Naive thymus-derived CD4-positive, alpha-beta T cell (primary cell): ENCODE results near the gene VPS50. TPM values are rescaled to one million over a fixed set of nuclear protein-coding genes. Genes with fewer than 3 reads are reported as not detected.

Experiments used
- ATAC-seq: fragments of 150-1000 bp; cut with Tn5 transposase; 2 replicates; pipeline ENCODE4 v1.10.0; 2021; ENCODE audit warnings: mild to moderate bottlenecking, moderate library complexity
- CTCF ChIA-PET: fragments of 350-600 bp; sonication (Branson Sonifier 250); formaldehyde crosslinking; loops from one replicate; lab custom pipeline; 2021; ENCODE audit warnings: antibody characterized with exemption; lab: Charles Lee
- POLR2A ChIA-PET: fragments of 350-600 bp; sonication (Branson Sonifier 250); formaldehyde crosslinking; loops from one replicate; lab custom pipeline; 2021; ENCODE audit warnings: antibody characterized with exemption, inconsistent platforms; lab: Charles Lee
- DNase-seq, 9 donors: peaks; one replicate each; pipeline versions ENCODE4 v3.0.0 to v3.0.0-alpha.2; 2020 to 2022; ENCODE audit warnings: mixed read lengths in 1 of 9
- H3K27ac ChIP-seq: one replicate; pipeline ENCODE4 v1.7.0; 2013; ENCODE audit warnings: mild to moderate bottlenecking, low read depth, low read length, moderate library complexity
- H3K27me3 ChIP-seq, 2 donors: one replicate each; pipeline ENCODE4 v1.7.0; 2013; ENCODE audit warnings: low read length in 2 of 2, mild to moderate bottlenecking in 2 of 2, moderate library complexity in 2 of 2; ENCODE audit not compliant: control insufficient read depth in 2 of 2, insufficient read depth in 2 of 2
- H3K36me3 ChIP-seq, 3 experiments: 1 replicate in 2 of 3; 2 replicates in 1 of 3; pipeline ENCODE4 v1.7.0; 2013; ENCODE audit warnings: low read length in 3 of 3, mild to moderate bottlenecking in 3 of 3, moderate library complexity in 1 of 3; ENCODE audit not compliant: insufficient read depth in 3 of 3, control insufficient read depth in 2 of 3
- H3K4me1 ChIP-seq, 2 donors: one replicate each; pipeline ENCODE4 v1.7.0; 2013; ENCODE audit warnings: low read length in 2 of 2, mild to moderate bottlenecking in 2 of 2, moderate library complexity in 1 of 2; ENCODE audit not compliant: control insufficient read depth in 2 of 2, insufficient read depth in 2 of 2
- H3K4me3 ChIP-seq: 2 replicates; pipeline ENCODE4 v1.7.0; 2013; ENCODE audit warnings: mild to moderate bottlenecking, low read length
- H3K9me3 ChIP-seq, 3 experiments: 1 replicate in 2 of 3; 2 replicates in 1 of 3; pipeline ENCODE4 v1.7.0; 2013; ENCODE audit warnings: low read length in 3 of 3; ENCODE audit not compliant: control insufficient read depth in 2 of 3
- H3K27ac Mint-ChIP-seq, 9 donors: one replicate each; pipeline ENCODE4 v1.8.0; 2020 to 2022; ENCODE audit warnings: mixed read lengths in 9 of 9, mild to moderate bottlenecking in 8 of 9, moderate library complexity in 5 of 9, inconsistent platforms in 2 of 9
- H3K27me3 Mint-ChIP-seq, 5 donors: one replicate each; pipeline ENCODE4 v1.8.0; 2021 to 2022; ENCODE audit warnings: mixed read lengths in 5 of 5, mild to moderate bottlenecking in 1 of 5
- H3K36me3 Mint-ChIP-seq, 5 donors: one replicate each; pipeline ENCODE4 v1.8.0; 2020 to 2022; ENCODE audit warnings: mixed read lengths in 5 of 5, mild to moderate bottlenecking in 3 of 5, inconsistent platforms in 1 of 5
- H3K4me1 Mint-ChIP-seq, 7 donors: one replicate each; pipeline ENCODE4 v1.8.0; 2020 to 2022; ENCODE audit warnings: mixed read lengths in 7 of 7, mild to moderate bottlenecking in 3 of 7, inconsistent platforms in 1 of 7
- H3K4me3 Mint-ChIP-seq, 10 donors: one replicate each; pipeline ENCODE4 v1.8.0; 2020 to 2022; ENCODE audit warnings: mild to moderate bottlenecking in 10 of 10, mixed read lengths in 10 of 10, moderate library complexity in 6 of 10, inconsistent platforms in 2 of 10
- H3K9me3 Mint-ChIP-seq, 11 donors: one replicate each; pipeline ENCODE4 v1.8.0; 2020 to 2022; ENCODE audit warnings: mixed read lengths in 11 of 11, mild to moderate bottlenecking in 4 of 11, inconsistent platforms in 1 of 11, moderate library complexity in 1 of 11
- intact Hi-C, 2 donors: fragments of 100-400 bp; cut with micrococcal nuclease; formaldehyde crosslinking; loops; one replicate each; pipeline ENCODE4 v1.15.1; 2023
- polyA plus RNA-seq, 2 donors: library from polyadenylated mRNA; unstranded; fragments of 300-500 nt; fragmentation: Illumina TruSeq; gene quantifications; one replicate each; pipeline ENCODE4 v1.2.3, GENCODE V29; 2021
- total RNA-seq, 6 experiments: library from RNA in 5 of 6; stranded (reverse) in 5 of 6; gene quantifications; 1 replicate in 5 of 6; 2 replicates in 1 of 6; pipeline ENCODE4 v1.2.3 and lab custom pipeline; 2021 to 2026

The VPS50 gene
- total and polyA plus RNA-seq, 7 experiments from 2014 or later, result 15.3 to 44.2 (median 30.7) TPM

GRCh38 chr7:93359520-93360198, 127.5 kb downstream of the VPS50 start:
- POLR2A ChIA-PET, result no interaction called here
- Histone ChIP-seq H3K9me3 (no peaks in the 10 kb centered on the region), H3K36me3 (peaks cover 0 to 6% (median 0%) of the 10 kb centered on the region in 3 experiments), H3K4me3 (no peak overlapping the region), H3K27me3 (no peaks in the 10 kb centered on the region), H3K4me1 (no peaks in the 10 kb centered on the region), H3K27ac (no peak overlapping the region)
- Mint-ChIP-seq H3K4me3 (no peak overlapping the region), H3K4me1 (peaks cover 0 to 2% (median 0%) of the 10 kb centered on the region in 7 donors), H3K9me3 (no peaks in the 10 kb centered on the region), H3K27ac (no peak overlapping the region), H3K27me3 (no peaks in the 10 kb centered on the region), H3K36me3 (peaks cover 0 to 38% (median 17%) of the 10 kb centered on the region in 5 donors)
- intact Hi-C loops, result no loop called here
- CTCF ChIA-PET, result no interaction called here
- DNase-seq, result no peak
- ATAC-seq, result no peak

DNA sequence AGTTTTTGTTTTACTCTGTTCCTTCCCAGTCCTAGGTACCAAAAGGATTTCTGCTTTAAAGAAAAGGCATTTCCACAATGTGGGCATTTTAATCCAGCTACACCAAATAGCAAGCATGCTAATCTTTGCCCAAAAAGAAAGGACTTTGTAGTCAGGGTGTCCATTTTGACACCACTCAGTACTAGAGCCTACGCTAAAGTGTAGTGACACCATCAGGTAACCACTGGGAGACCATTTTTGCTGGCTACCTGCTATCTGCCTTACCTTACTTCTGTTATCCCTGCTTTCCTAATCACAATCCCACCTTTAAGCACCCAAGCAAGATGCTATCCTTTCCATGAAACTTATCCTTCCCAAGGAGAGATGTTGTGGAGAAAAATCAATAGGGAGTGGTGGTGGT, 129.7 kb downstream of the VPS50 start:
- no peak overlapping the region for H3K4me3 Mint-ChIP-seq
- DNase-seq (no peak), ATAC-seq (no peak)
- POLR2A ChIA-PET, result no interaction called here
- Histone ChIP-seq H3K4me3 (no peak overlapping the region), H3K36me3 (no peaks in the 10 kb centered on the region), H3K27ac (no peak overlapping the region), H3K27me3 (no peaks in the 10 kb centered on the region), H3K4me1 (no peaks in the 10 kb centered on the region), H3K9me3 (no peaks in the 10 kb centered on the region)
- no peaks in the 10 kb centered on the region for H3K27me3 Mint-ChIP-seq
- no peaks in the 10 kb centered on the region for H3K9me3 Mint-ChIP-seq
- CTCF ChIA-PET, result no interaction called here
- intact Hi-C loops, result no loop called here
- H3K27ac Mint-ChIP-seq, result peak overlapping the region in 1 of 9 donors; percentile 2
- H3K36me3 Mint-ChIP-seq, result peaks cover 0 to 23% (median 11%) of the 10 kb centered on the region in 5 donors
- H3K4me1 Mint-ChIP-seq, result peaks cover 0 to 2% (median 0%) of the 10 kb centered on the region in 7 donors

GRCh38 chr7:93364806-93365205, 132.6 kb downstream of the VPS50 start:
- no peak overlapping the region for H3K27ac Mint-ChIP-seq
- CTCF ChIA-PET, result interaction anchor here (0.6 kb wide), 2 partner anchors 13 to 667 kb away, joined by 3 to 4 read pairs; no protein-coding TSS in a partner anchor
- intact Hi-C loops, result no loop called here

GRCh38 chr7:93365341-93365740, 133.2 kb downstream of the VPS50 start:
- Mint-ChIP-seq H3K9me3 (peaks cover 0 to 11% (median 5%) of the 10 kb centered on the region in 11 donors), H3K4me1 (peaks cover 0 to 2% (median 0%) of the 10 kb centered on the region in 7 donors), H3K4me3 (no peak overlapping the region), H3K27ac (peak overlapping the region in 1 of 9 donors; percentile 7), H3K27me3 (peaks cover 0 to 15% (median 5%) of the 10 kb centered on the region in 5 donors), H3K36me3 (no peaks in the 10 kb centered on the region)
- no peaks in the 10 kb centered on the region for H3K36me3 ChIP-seq
- intact Hi-C loops, result no loop called here
- DNase-seq (no peak), ATAC-seq (no peak)
- H3K4me3 ChIP-seq, result no peak overlapping the region
- no peaks in the 10 kb centered on the region for H3K9me3 ChIP-seq
- H3K27me3 ChIP-seq, result no peaks in the 10 kb centered on the region
- ChIA-PET CTCF (interaction anchor here (0.6 kb wide), 1 partner anchor 667 kb away, joined by 4 read pairs; no protein-coding TSS in a partner anchor), POLR2A (interaction anchor here (0.7 to 0.9 kb wide), 2 partner anchors 28 to 138 kb away, joined by 5 to 11 read pairs; no protein-coding TSS in a partner anchor)
- H3K4me1 ChIP-seq, result no peaks in the 10 kb centered on the region
- no peak overlapping the region for H3K27ac ChIP-seq

More at GRCh38 chr7:93364806-93365205, 132.6 kb downstream of the VPS50 start:
- H3K27ac ChIP-seq, result no peak overlapping the region
- no peak for DNase-seq
- POLR2A ChIA-PET, result interaction anchor here (0.7 to 0.9 kb wide), 2 partner anchors 28 to 138 kb away, joined by 5 to 11 read pairs; no protein-coding TSS in a partner anchor
- Mint-ChIP-seq H3K36me3 (no peaks in the 10 kb centered on the region), H3K4me3 (no peak overlapping the region), H3K4me1 (peaks cover 0 to 2% (median 0%) of the 10 kb centered on the region in 7 donors), H3K27me3 (peaks cover 0 to 15% (median 5%) of the 10 kb centered on the region in 5 donors), H3K9me3 (peaks cover 0 to 11% (median 5%) of the 10 kb centered on the region in 11 donors)
- no peaks in the 10 kb centered on the region for H3K9me3 ChIP-seq
- H3K4me1 ChIP-seq, result no peaks in the 10 kb centered on the region
- no peak for ATAC-seq
- no peak overlapping the region for H3K4me3 ChIP-seq
- no peaks in the 10 kb centered on the region for H3K36me3 ChIP-seq
- H3K27me3 ChIP-seq, result no peaks in the 10 kb centered on the region

- no peaks in the 10 kb centered on the region for H3K4me1 ChIP-seq
- H3K36me3 ChIP-seq, result no peaks in the 10 kb centered on the region
- Mint-ChIP-seq H3K4me1 (peaks cover 0 to 2% (median 0%) of the 10 kb centered on the region in 7 donors), H3K9me3 (peaks cover 0 to 16% (median 6%) of the 10 kb centered on the region in 11 donors), H3K27ac (no peak overlapping the region), H3K27me3 (peaks cover 0 to 15% (median 9%) of the 10 kb centered on the region in 5 donors), H3K36me3 (no peaks in the 10 kb centered on the region), H3K4me3 (no peak overlapping the region)
- POLR2A ChIA-PET, result no interaction called here
- H3K27me3 ChIP-seq, result no peaks in the 10 kb centered on the region
- CTCF ChIA-PET, result no interaction called here
- no peaks in the 10 kb centered on the region for H3K9me3 ChIP-seq
- DNase-seq, result no peak
- no peak overlapping the region for H3K4me3 ChIP-seq
- intact Hi-C loops, result no loop called here
- H3K27ac ChIP-seq, result no peak overlapping the region
- no peak for ATAC-seq
These were observed 134.7 kb downstream of the VPS50 start for GRCh38 chr7:93366816-93367215.

- Histone ChIP-seq H3K27me3 (no peaks in the 10 kb centered on the region), H3K4me1 (no peaks in the 10 kb centered on the region), H3K4me3 (no peak overlapping the region), H3K9me3 (no peaks in the 10 kb centered on the region), H3K36me3 (no peaks in the 10 kb centered on the region), H3K27ac (no peak overlapping the region)
- peaks cover 0 to 15% (median 11%) of the 10 kb centered on the region in 5 donors for H3K27me3 Mint-ChIP-seq
- no peaks in the 10 kb centered on the region for H3K36me3 Mint-ChIP-seq
- no peak overlapping the region for H3K4me3 Mint-ChIP-seq
- H3K27ac Mint-ChIP-seq, result no peak overlapping the region
- ChIA-PET POLR2A (interaction anchor here (0.6 kb wide), 1 partner anchor 157 kb away, joined by 4 read pairs; no protein-coding TSS in a partner anchor), CTCF (no interaction called here)
- intact Hi-C loops, result no loop called here
- H3K9me3 Mint-ChIP-seq, result peaks cover 0 to 16% (median 7%) of the 10 kb centered on the region in 11 donors
- no peak for ATAC-seq
- H3K4me1 Mint-ChIP-seq, result peaks cover 0 to 2% (median 0%) of the 10 kb centered on the region in 7 donors
- no peak for DNase-seq
These were observed 135.1 kb downstream of the VPS50 start for GRCh38 chr7:93367254-93367653.
